GM23248 (cell line): ENCODE data around the gene CFH.

ENCODE experiments used
- EZH2 ChIP-seq: fragments of 200-600 bp; sonication (generic); IDR thresholded peaks from 2 replicates; pipeline ENCODE4 v1.6.1; 2018; ENCODE audit warnings: antibody characterized with exemption, mild to moderate bottlenecking; ENCODE audit not compliant: insufficient read depth, poor library complexity, severe bottlenecking
- EZH2phosphoT487 ChIP-seq: fragments of 200-600 bp; sonication (generic); IDR thresholded peaks from 2 replicates; pipeline ENCODE4 v1.6.1; 2018; ENCODE audit warnings: antibody characterized with exemption, moderate library complexity, mild to moderate bottlenecking, low read depth; ENCODE audit not compliant: insufficient read depth

DNA sequence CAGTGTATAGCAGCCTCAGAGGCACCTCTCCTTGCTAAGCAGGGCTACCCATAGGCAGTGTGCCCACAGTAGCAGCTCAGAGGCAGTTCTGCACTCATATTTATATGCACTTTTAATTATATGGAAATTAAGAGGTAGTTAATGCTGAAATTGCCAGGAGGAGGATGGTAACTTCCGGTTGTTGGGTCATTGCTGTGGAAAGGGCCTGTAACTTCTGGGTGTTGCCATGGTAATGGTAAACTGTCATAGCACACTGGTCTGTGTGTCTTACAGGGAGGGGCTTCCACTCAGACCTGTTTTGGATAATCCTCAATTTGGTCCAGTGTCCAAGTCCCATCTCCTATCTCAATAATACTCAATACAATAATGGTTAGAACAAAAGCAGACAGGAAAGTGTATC, 7.6 kb downstream of the CFH start:
- TF ChIP-seq EZH2 = no peak
- no peak for TF ChIP-seq EZH2phosphoT487
